ENCODE measurements around the gene PLXDC1.

- TF ChIP-seq SIN3A (IDR thresholded peaks at IDR 0.05; ENCODE audit: borderline replicate concordance, insufficient read depth, low read length) (no peak), POLR2AphosphoS5 (IDR thresholded peaks at IDR 0.05; ENCODE audit: low read depth, low read length) (no peak), REST (IDR thresholded peaks at IDR 0.05; ENCODE audit: insufficient read depth in 1 of 2, low read depth in 2 of 2, low read length in 2 of 2) (no peak)
These were observed 4.2 kb upstream of the PLXDC1 start for GRCh38 chr17:39155654-39156053.
